ENCODE measurements around the gene SNX21.

The SNX21 gene

DNA sequence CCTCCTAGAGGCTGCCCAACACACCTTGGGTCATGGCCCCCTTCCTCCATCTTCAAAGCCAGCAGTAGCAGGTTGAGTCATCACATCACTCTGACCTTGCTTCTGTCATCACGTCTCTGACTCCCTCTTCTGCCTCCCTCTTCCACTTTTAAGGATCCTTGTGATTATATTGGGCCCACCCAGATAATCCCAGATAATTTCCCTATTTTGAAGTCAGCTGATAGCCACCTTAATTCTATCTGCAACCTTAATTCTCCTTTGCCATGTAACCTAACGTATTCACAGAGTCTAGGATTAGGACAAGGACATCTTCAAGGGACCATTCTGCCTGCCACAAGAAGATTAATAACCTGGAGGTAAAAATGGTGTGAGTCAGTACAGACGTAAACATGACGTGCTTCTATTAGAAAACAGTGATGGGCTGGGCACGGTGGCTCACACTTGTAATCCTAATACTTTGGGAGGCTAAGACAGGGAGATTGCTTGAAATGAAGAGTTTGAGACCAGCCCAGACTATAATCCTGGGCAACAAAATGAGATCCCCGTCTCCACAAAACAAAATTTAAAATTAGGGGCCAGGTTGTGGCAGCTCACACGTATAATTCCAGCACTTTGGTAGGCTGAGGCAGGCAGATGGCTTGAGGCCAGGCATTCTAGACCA lies 27.1 kb downstream of the SNX21 start:
- TF ChIP-seq, protein P1, sequence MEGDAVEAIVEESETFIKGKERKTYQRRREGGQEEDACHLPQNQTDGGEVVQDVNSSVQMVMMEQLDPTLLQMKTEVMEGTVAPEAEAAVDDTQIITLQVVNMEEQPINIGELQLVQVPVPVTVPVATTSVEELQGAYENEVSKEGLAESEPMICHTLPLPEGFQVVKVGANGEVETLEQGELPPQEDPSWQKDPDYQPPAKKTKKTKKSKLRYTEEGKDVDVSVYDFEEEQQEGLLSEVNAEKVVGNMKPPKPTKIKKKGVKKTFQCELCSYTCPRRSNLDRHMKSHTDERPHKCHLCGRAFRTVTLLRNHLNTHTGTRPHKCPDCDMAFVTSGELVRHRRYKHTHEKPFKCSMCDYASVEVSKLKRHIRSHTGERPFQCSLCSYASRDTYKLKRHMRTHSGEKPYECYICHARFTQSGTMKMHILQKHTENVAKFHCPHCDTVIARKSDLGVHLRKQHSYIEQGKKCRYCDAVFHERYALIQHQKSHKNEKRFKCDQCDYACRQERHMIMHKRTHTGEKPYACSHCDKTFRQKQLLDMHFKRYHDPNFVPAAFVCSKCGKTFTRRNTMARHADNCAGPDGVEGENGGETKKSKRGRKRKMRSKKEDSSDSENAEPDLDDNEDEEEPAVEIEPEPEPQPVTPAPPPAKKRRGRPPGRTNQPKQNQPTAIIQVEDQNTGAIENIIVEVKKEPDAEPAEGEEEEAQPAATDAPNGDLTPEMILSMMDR (conservative IDR thresholded peaks at IDR 0.05; ENCODE audit: low read depth) = no peak
- no peak for DNase-seq (ENCODE audit: low spot score)
- H3K27ac ChIP-seq = no peak overlapping the region
- CTCF ChIA-PET = no interaction called here
- POLR2A ChIA-PET (ENCODE audit: low non-redundant PET) = no interaction called here

DNA sequence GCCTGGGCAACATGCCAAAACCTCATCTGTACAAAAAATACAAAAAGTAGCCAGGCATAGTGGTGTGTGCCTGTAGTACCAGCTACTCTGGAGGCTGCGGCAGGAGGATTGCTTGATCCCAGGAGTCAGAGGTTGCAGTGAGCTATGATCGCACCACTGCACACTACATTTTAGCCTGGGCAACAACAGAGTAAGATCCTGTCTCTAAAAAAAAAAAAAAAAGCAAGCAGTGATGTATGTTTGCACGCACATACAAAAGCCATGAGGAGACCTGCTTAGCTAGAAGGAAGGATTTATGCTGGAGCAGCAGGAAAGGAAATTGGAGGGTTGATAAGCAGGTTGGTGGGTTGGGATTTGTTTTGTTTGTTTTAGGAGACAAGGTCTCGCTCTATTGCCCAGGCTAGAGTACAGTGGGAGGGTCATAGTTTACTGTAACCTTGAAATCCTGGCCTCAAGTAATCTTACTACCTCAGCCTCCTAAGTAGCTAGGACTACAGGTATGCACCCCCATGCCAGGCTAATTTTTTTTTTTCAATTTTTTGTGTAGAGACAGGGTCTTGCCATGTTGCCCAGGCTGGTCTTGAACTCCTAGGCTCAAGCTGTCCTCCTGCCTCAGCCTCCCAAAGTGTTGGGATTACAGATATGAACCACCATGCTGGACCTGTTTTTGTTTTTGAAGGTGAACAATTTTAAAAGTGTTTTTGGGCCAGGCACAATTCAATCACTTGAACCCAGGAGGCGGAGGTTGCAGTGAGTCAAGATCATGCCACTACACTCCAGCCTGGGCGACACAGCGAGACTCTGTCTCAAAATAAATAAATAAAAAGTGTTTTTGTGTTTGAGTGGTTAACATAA lies 27.8 kb downstream of the SNX21 start:
- no peak for DNase-seq (ENCODE audit: low spot score)
- TF ChIP-seq, protein P1 (conservative IDR thresholded peaks at IDR 0.05; ENCODE audit: low read depth) = no peak
- no peak overlapping the region for H3K27ac ChIP-seq
- CTCF ChIA-PET = interaction anchor here (0.5 kb wide), 1 partner anchor 52 kb away, joined by 4 read pairs; no protein-coding TSS in a partner anchor
- POLR2A ChIA-PET (ENCODE audit: low non-redundant PET) = interaction anchor here (0.6 to 1.1 kb wide), 2 partner anchors 19 to 153 kb away, joined by 3 to 7 read pairs; no protein-coding TSS in a partner anchor

DNA sequence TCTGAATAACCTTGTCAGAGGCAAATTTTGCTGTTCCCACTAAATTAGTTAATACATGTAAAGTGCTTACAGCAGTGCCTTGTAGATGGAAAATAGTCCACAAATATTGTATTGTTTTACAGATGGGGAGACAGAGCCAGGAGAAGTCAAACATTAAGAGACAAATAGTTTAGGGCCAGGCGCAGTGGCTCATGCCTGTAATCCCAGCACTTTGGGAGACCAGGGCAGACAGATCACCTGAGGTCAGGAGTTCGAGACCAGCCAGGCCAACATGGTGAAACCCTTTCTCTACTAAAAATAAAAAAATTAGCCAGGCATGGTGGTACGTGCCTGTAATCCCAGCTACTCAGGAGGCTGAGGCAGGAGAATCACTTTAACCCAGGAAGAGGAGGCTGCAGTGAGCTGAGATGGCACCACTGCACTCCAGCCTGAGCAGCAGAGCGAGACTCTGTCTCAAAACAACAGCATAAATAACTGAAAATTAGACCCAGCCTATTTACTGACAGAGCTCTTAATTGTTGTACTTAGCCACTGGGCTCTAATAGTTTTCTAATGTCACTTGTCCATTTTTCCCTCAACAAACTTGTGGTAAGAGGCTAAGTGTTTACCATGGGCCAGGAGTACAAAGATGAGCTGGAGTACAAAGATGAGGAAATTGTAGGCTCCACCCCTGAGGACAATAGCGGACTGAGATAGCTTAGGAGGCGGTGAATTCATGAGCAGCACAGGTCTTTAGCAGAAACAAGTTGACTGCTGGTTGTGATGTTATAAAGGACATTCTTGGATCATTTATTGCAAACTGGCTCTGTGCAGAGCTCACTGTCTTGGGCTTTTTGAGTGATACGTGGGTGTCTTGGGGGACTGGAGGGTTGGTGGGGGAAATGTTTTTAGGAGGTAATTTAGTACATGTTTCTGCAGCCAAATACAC lies 30.2 kb downstream of the SNX21 start:
- TF ChIP-seq, protein P1 (conservative IDR thresholded peaks at IDR 0.05; ENCODE audit: low read depth) = no peak
- H3K27ac ChIP-seq = no peak overlapping the region
- ChIA-PET CTCF (interaction anchor here (0.5 to 0.7 kb wide), 4 partner anchors 24 to 793 kb away, joined by 3 to 4 read pairs (median 4); partner anchors contain the start of gene SPATA25), POLR2A (ENCODE audit: low non-redundant PET) (no interaction called here)
- DNase-seq (ENCODE audit: low spot score) = no peak

DNA sequence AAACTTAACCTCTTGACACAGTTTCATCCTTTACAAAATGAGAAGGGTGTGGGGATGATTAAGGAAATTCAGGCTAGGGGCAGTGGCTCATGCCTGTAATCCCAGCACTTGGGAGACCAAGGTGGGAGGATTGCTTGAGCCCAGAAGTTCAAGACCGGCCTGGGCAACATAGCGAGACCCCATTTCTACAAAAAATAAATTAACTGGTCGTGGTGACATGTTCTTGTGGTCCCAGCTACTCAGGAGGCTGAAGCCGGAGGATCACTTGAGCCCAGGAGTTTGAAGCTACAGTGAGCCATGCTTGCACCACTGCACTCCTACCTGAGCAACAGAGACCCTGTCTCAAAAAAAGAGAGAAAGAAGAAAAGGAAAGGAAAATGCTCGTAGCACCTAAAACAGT lies 32.9 kb downstream of the SNX21 start:
- ChIA-PET POLR2A (ENCODE audit: low non-redundant PET) (interaction anchor here (0.8 kb wide), 1 partner anchor 8 kb away, joined by 3 read pairs; no protein-coding TSS in a partner anchor), CTCF (no interaction called here)
- DNase-seq (ENCODE audit: low spot score) = no peak
- H3K27ac ChIP-seq = no peak overlapping the region
- TF ChIP-seq, protein P1 (conservative IDR thresholded peaks at IDR 0.05; ENCODE audit: low read depth) = no peak

DNA sequence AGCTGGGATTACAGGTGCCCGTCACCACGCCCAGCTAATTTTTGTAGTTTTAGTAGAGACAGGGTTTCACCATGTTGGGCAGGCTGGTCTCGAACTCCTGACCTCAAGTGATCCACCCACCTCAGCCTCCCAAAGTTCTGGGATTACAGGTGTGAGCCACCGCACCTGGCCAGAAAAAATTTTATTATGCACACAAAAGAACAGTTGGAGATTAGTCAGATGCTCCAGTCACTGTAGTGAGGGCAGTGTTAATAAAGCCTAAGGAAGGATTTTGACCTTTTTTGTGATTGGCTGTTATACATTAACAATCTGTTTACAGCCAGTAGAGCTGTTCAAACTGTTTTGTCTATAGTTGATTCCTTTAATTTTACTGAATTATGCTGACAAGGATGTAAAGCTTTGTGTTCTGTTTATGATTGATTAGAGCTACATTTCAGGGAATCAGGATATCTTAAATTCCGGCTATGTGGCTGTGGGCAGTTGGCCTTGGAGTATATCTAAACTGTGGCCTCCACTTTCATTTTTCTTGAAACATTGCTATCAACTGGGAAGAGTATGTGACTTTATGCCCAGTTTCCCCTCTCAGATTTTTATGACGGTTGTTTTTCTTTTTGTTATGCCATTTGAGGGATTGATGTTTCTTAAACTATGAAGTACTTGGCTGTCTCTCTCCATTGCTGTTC lies 33.7 kb downstream of the SNX21 start:
- TF ChIP-seq, protein P1 (conservative IDR thresholded peaks at IDR 0.05; ENCODE audit: low read depth) = no peak
- DNase-seq (ENCODE audit: low spot score) = no peak
- CTCF ChIA-PET = interaction anchor here (0.6 to 0.7 kb wide), 3 partner anchors 25 to 551 kb away, joined by 3 to 7 read pairs (median 3); no protein-coding TSS in a partner anchor
- POLR2A ChIA-PET (ENCODE audit: low non-redundant PET) = interaction anchor here (0.8 kb wide), 1 partner anchor 9 kb away, joined by 3 read pairs; no protein-coding TSS in a partner anchor
- peak overlapping the region; percentile 35; the same call in 1 of the 2 replicates for H3K27ac ChIP-seq

Measured in RWPE1 (cell line).